HG03469 (cell line): ENCODE measurements around the gene ARHGAP24.
"Not testable (repeated sequence)": the region's sequence is repeated elsewhere in the genome, so short reads cannot be mapped to it uniquely, and the experiment has no call there.

ENCODE experiments used
- ATAC-seq: cut with Tn5 transposase; IDR thresholded peaks from one replicate; pipeline ENCODE4 v1.9.1; 2021; ENCODE audit warnings: mild to moderate bottlenecking, moderate library complexity, moderate number of reproducible peaks; ENCODE audit not compliant: unreplicated experiment

The ARHGAP24 gene

GRCh38 chr4:85642356-85643100, 167.6 kb downstream of the ARHGAP24 start:
- no peak for ATAC-seq

GRCh38 chr4:85644061-85644460, 169.1 kb downstream of the ARHGAP24 start:
- no peak for ATAC-seq

GRCh38 chr4:85650908-85651307, 176.0 kb downstream of the ARHGAP24 start:
- ATAC-seq = no peak

- ATAC-seq = no peak
Measured at GRCh38 chr4:85656759-85657505, 182.0 kb downstream of the ARHGAP24 start.

GRCh38 chr4:85658766-85659439, 184.0 kb downstream of the ARHGAP24 start:
- ATAC-seq = no peak

GRCh38 chr4:85659610-85660218, 184.8 kb downstream of the ARHGAP24 start:
- no peak for ATAC-seq

GRCh38 chr4:85666625-85667024, 191.7 kb downstream of the ARHGAP24 start:
- ATAC-seq = not testable (repeated sequence)

- ATAC-seq = no peak
Measured at GRCh38 chr4:85669204-85669603, 194.3 kb downstream of the ARHGAP24 start.

GRCh38 chr4:85669992-85670548, 195.1 kb downstream of the ARHGAP24 start:
- ATAC-seq = no peak

GRCh38 chr4:85671120-85671519, 196.2 kb downstream of the ARHGAP24 start:
- no peak for ATAC-seq

- ATAC-seq = no peak
Measured at GRCh38 chr4:85672116-85672515, 197.2 kb downstream of the ARHGAP24 start.

GRCh38 chr4:85672959-85673358, 198.0 kb downstream of the ARHGAP24 start:
- no peak for ATAC-seq

GRCh38 chr4:85673540-85673939, 198.6 kb downstream of the ARHGAP24 start:
- no peak for ATAC-seq

- no peak for ATAC-seq
Measured at GRCh38 chr4:85675076-85676049, 200.4 kb downstream of the ARHGAP24 start.

- no peak for ATAC-seq
Measured at GRCh38 chr4:85676050-85676425, 201.1 kb downstream of the ARHGAP24 start.

- no peak for ATAC-seq
Measured at GRCh38 chr4:85676850-85677590, 202.1 kb downstream of the ARHGAP24 start.

- peak; percentile 53 for ATAC-seq
Measured at GRCh38 chr4:85681221-85681657, 206.3 kb downstream of the ARHGAP24 start.

GRCh38 chr4:85681921-85682320, 207.0 kb downstream of the ARHGAP24 start:
- ATAC-seq = no peak

GRCh38 chr4:85682391-85682790, 207.4 kb downstream of the ARHGAP24 start:
- ATAC-seq = no peak
